HG02973 (cell line): ENCODE data around the gene PIP5KL1.

Experiments used
- ATAC-seq: cut with Tn5 transposase; IDR thresholded peaks from one replicate; pipeline ENCODE4 v1.9.1; 2021; ENCODE audit warnings: moderate library complexity; ENCODE audit not compliant: unreplicated experiment

The PIP5KL1 gene

DNA sequence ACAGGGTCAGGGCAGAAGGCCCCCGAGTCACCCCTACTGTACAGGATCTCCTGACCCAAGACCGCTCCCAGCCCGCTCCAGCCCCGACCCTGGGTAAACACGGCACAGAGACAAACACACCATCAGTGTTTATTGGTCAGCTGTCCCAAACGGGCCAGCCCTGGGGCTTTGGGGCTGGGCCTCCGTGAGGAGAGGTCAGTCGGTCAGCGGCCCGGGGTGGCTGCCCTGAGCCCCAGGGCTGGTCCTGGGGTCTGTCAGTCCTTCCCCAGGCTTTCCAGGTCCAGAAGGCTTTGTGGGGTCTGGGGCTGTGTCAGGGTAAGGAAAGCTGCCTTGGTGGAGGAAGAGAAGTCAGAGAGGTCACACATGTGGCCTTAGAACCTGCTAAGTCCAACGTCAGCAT is 4.4 kb upstream of the PIP5KL1 start:
- ATAC-seq: no peak

- ATAC-seq: no peak
These were observed 3.7 kb upstream of the PIP5KL1 start for GRCh38 chr9:127934248-127934647.

GRCh38 chr9:127931092-127931881 is 710 bp upstream of the PIP5KL1 start:
- peak; percentile 22 for ATAC-seq

- ATAC-seq: no peak
These were observed 975 bp downstream of the PIP5KL1 start for GRCh38 chr9:127929625-127929979.

DNA sequence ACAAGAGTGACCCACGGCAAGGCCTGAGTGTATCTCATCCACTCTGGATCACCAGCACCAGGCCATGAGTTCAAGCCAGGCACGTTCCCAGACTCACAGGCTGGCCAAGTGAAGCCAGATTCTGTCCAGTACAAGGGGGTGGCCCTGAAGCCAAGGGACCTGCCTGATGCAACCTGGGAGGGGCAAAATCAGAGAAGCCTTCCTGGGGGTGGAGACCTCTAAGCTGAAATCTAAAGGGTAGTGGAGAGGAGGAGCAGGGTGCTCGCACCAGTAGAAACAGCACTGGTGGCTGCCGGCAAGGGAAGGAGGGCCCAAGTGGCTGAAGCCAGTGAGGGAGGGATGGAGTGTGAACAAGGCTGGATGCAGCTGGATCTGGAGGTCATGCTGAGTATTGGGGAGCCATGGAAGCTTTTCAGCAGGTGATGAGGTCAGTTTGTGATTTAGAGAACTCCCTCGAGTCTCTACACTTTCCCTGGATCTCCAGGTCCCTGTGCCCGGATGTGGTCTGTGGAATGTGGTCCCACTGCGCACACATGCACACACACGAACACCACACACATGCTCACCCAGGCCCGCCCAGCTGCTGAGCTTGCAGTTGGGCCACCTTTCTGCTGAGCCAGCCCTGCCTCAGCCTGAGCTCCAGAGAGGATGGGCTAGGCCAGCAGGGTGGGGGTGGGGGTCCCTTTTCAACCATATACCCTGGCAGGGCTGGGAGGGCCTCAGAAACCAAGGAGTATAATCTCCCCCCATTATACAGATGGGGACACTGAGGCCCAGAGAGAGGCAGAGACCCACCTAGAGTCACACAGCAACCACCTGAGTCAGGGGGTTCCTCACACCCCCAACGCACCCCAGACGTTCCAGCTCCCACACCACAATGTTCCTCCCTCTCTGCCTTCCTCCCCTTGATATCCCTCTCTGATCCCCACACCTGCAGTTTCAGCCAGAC is 1.6 kb downstream of the PIP5KL1 start:
- no peak for ATAC-seq

GRCh38 chr9:127927988-127928675 is 2.4 kb downstream of the PIP5KL1 start:
- ATAC-seq: no peak

DNA sequence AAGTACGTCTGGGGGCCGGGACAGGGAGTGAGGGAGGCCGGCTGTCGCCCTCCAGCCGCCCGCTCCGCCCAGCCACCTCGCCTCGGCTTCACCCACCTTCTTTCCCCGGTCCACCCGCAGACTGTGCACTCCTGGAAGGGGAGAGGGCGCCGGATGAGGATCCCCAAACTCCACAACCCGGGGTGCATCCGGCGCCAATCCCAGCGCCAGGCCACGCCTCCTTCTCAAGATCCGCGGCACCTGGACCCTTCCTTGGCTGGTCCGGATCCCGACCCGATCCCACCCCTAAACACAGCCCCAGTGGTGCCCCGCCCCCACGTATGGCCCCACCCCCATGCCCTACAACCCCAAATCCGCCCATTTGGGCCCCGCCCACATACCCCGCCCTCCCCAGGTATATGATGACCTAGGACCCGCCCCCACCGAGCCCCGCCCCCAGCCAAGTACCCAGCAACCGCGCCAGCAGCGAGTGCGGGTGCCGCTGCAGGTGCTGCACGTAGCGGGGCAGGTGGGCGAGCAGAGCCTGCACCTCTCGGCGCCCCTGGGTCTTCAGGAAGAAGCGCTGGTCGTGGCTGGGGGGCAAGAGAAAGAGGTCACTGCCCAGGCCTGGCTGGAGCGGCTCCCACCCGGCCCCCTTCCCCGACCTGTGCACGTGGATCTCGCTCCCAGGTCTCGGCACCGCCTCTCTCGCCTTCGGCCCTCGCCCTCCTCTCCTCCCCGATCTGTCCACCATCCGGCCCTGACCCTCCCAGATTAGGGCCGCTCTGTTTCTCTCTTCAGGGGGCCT is 3.2 kb downstream of the PIP5KL1 start:
- ATAC-seq: no peak

DNA sequence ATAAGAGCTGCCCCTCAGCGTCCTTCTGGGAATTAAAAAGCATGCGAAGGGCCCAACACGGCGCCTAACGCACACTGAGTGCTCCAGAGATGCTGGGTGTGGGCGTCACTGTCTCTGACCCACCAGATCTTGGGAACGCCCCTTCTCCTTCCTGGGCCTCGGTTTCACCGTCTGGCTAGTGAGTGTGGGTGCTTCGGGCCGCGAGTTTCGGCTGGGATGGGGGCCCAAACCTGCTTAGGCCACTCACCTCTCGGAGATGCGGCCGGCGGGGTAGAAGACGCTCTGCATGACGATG is 3.7 kb downstream of the PIP5KL1 start:
- no peak for ATAC-seq

- ATAC-seq: no peak
These were observed 4.3 kb downstream of the PIP5KL1 start for GRCh38 chr9:127925959-127926905.

DNA sequence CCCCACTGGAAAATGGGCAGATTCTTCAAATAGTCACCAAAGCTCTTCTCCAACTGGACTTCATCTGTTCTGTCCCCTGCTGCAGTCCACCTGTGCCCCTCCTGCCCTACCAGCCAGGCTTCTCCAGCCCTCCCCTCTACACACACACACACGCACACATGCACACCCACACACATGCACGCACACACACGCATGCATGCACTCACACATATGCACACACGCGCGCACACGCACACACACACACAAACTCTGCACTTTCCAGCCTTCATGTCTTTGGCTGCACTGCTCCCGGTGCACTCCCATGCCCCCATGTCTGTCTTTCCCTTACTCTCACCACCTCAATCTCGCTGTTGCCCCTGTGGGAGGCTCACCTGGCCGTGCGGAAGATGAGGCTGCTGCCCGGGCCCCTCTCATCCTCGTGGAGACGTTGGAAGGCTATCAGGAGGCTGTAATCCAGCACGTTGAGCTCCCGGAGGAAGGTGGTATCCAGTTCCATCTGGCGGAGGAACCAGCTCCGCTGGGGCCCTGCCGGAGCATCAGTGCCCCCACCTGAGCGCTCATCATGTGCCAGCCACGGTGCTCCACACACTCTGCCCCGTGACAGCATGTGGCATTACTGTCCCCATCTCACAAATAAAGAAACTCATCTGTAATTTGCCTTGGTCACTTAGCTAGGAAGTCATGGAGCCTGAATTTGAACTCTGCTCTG is 5.7 kb downstream of the PIP5KL1 start:
- no peak for ATAC-seq

DNA sequence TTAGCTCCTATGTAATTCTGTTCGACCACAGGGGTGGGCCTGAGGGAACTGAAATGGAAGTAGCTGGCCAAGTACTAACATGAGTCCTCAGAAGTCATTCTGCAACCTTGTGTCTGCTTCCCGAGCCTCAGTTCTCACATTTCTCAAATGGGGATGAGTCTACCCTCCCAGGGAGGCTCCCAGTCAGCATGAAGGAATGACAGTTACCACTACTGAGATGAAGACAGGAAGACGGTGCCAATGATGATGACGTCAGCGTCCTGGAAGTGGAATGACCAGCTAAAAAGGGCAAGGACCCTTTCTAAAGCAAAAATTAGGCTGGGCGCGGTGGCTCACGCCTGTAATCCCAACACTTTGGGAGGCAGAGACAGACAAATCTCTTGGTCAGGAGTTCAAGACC is 6.8 kb downstream of the PIP5KL1 start:
- ATAC-seq: no peak

- no peak for ATAC-seq
These were observed 7.5 kb downstream of the PIP5KL1 start for GRCh38 chr9:127923046-127923445.

DNA sequence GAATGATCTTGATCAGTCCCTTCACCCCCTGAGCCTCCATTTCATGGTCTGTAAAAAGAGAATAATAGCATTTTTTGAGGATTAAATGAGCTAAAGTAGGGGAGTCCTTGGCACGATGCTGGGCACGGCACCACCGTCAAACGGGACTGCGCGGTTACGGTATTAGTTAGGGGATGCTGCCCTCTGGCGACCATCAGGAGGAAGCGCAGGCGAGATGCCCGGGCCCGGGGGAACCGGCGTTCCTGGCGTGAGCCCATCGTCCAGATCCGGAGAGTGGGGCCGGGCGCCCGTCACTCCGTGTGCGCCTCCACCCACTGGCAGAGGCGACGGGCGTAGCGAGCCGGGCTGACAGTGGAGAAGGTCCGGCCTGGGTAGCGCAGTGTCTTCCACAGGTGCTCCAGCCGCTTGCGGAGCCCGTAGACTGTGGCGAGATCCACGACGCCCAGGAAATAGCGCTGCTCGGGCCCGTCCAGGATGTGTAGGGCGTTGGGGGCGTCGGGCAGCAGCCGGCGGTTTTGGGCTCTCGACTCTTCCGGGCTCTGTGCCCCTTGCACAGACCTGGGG is 8.9 kb downstream of the PIP5KL1 start:
- no peak for ATAC-seq

DNA sequence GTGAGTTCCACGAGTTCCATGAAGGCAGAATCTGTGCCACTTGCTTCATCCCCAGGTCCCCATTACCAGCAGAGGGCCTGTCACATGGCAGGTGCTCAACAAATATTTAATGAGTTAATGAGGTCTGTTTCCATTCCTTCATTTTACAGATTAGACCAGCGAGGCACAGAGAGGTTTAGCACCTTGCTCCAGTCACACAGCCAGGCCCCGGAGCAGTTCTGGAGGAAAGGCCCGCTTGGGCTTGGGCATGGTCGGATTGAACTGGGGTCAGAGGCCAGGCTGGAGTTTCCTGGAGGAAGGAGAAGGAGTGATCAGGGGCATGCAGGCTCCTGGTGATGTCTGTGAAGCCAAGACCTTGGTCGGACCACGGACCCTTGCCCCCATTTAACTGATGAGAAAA is 9.8 kb downstream of the PIP5KL1 start:
- ATAC-seq: no peak

GRCh38 chr9:127919253-127919815 is 11.2 kb downstream of the PIP5KL1 start:
- no peak for ATAC-seq

- no peak for ATAC-seq
These were observed 12.1 kb downstream of the PIP5KL1 start for GRCh38 chr9:127918183-127919107.

DNA sequence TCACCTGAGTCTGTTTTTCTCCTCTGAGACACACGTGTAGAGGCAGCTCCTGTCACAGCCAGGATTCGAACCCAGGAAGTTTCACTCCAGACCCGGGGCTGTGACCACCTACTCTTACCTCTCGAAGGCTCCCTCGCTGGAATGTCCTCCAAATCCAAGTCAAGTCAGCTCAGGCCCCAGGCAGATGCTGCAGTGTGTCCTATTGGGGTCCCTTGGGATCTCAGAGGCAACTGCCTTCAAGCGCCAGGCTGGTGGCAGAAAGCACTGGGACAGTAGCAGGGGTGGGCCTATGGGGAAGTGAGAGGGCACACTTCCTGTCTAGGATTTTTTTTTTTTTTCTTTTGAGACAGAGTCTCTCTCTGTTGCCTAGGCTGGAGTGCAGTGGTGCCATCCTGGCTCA is 13.0 kb downstream of the PIP5KL1 start:
- no peak for ATAC-seq
